Smooth muscle cell (in vitro differentiated cells): Measurements from ENCODE around the gene PDLIM3. TPM values are rescaled to one million over a fixed set of nuclear protein-coding genes. Genes with fewer than 3 reads are reported as not detected.
A peak's percentile ranks its signal among the peaks of the same experiment; 100 is the strongest.

Experiments used
- DNase-seq: peaks from one replicate; lab custom pipeline; 2025; ENCODE audit not compliant: unreplicated experiment; lab: John Stamatoyannopoulos, UW
- H2AFZ ChIP-seq: fragments of 200-600 bp; sonication (generic); 2 replicates; pipeline ENCODE4 v1.6.0; 2016; ENCODE audit warnings: antibody characterized with exemption, low read depth, mild to moderate bottlenecking
- H3F3A ChIP-seq: fragments of 200-600 bp; sonication (generic); 2 replicates; pipeline ENCODE4 v1.6.0; 2017; ENCODE audit warnings: antibody characterized with exemption, low read depth
- H3K27ac ChIP-seq: fragments of 200-600 bp; sonication (generic); 2 replicates; pipeline ENCODE4 v1.5.1; 2016; ENCODE audit warnings: low read depth, mild to moderate bottlenecking
- H3K27me3 ChIP-seq: fragments of 200-600 bp; sonication (generic); 2 replicates; pipeline ENCODE4 v1.6.1; 2016; ENCODE audit warnings: low read depth, mild to moderate bottlenecking
- H3K36me3 ChIP-seq: fragments of 200-600 bp; sonication (generic); 2 replicates; pipeline ENCODE4 v1.5.1; 2016; ENCODE audit warnings: low read depth
- H3K4me1 ChIP-seq: fragments of 200-600 bp; sonication (generic); 2 replicates; pipeline ENCODE4 v1.5.1; 2016; ENCODE audit warnings: low read depth
- H3K4me2 ChIP-seq: fragments of 200-600 bp; sonication (generic); 2 replicates; pipeline ENCODE4 v1.6.0; 2016; ENCODE audit warnings: mild to moderate bottlenecking
- H3K4me3 ChIP-seq: fragments of 200-600 bp; sonication (generic); 2 replicates; pipeline ENCODE4 v1.5.1; 2016; ENCODE audit warnings: mild to moderate bottlenecking
- H3K79me2 ChIP-seq: fragments of 200-600 bp; sonication (generic); 2 replicates; pipeline ENCODE4 v1.6.0; 2016; ENCODE audit warnings: low read depth, mild to moderate bottlenecking
- H3K9ac ChIP-seq: fragments of 200-600 bp; sonication (generic); 2 replicates; pipeline ENCODE4 v1.6.0; 2016; ENCODE audit warnings: low read depth
- H3K9me3 ChIP-seq: fragments of 200-600 bp; sonication (generic); replicated peaks from 2 replicates; pipeline ENCODE4 v1.5.1; 2016; ENCODE audit warnings: low read depth
- H4K20me1 ChIP-seq: fragments of 200-600 bp; sonication (generic); 2 replicates; pipeline ENCODE4 v1.6.0; 2016; ENCODE audit warnings: low read depth
- CTCF ChIP-seq: fragments of 200-600 bp; sonication (generic); IDR thresholded peaks from 2 replicates; pipeline ENCODE4 v1.5.1; 2017; ENCODE audit warnings: borderline replicate concordance, mild to moderate bottlenecking, antibody characterized with exemption; ENCODE audit not compliant: insufficient read depth, poor library complexity, severe bottlenecking
- WGBS: methylation state at CpG from one replicate; pipeline ENCODE4 v1.1.7; 2016; ENCODE audit warnings: low lambda C conversion rate; 5-methylcytosine and 5-hydroxymethylcytosine counted together
- polyA plus RNA-seq: library from polyadenylated mRNA; unstranded; fragments of >200 nt; fragmentation: Nextera tagmentation; extraction: Ambion mirVana; gene quantifications from 2 replicates; pipeline ENCODE4 v1.2.1, GENCODE V29; 2016
- total RNA-seq: library from RNA; depleted of rRNA; stranded (reverse); fragments of >200 nt; gene quantifications from 2 replicates; pipeline ENCODE4 v1.2.3, GENCODE V29; 2014

PDLIM3 gene
- total and polyA plus RNA-seq, 2 experiments from 2014 or later: 356 to 691 TPM

GRCh38 chr4:185473247-185473646 lies 62.1 kb downstream of the PDLIM3 start:
- Histone ChIP-seq H4K20me1 (no peaks in the 10 kb centered on the region), H3K27me3 (peaks cover under 1% of the 10 kb centered on the region), H3K4me2 (no peak overlapping the region), H3K27ac (no peak overlapping the region), H3K4me1 (no peaks in the 10 kb centered on the region), H3K9ac (no peak overlapping the region), H3F3A (no peaks in the 10 kb centered on the region), H3K36me3 (no peaks in the 10 kb centered on the region), H3K9me3 (no peaks in the 10 kb centered on the region), H3K79me2 (no peaks in the 10 kb centered on the region), H2AFZ (no peak overlapping the region), H3K4me3 (no peak overlapping the region)
- WGBS: 97% methylated on average over 8 of the region's 8 CpGs
- TF ChIP-seq CTCF: no peak
- DNase-seq: no peak

- peak overlapping the region; percentile 98 for H3K4me3 ChIP-seq
- H3K27ac ChIP-seq: no peak overlapping the region
- H3K4me2 ChIP-seq: peak overlapping the region; percentile 97
- TF ChIP-seq CTCF: no peak
- no peaks in the 10 kb centered on the region for H3K4me1 ChIP-seq
- WGBS: 45% methylated on average over 10 of the region's 10 CpGs
- no peaks in the 10 kb centered on the region for H3K79me2 ChIP-seq
- no peaks in the 10 kb centered on the region for H4K20me1 ChIP-seq
- no peaks in the 10 kb centered on the region for H3K9me3 ChIP-seq
- no peaks in the 10 kb centered on the region for H3K36me3 ChIP-seq
- no peak for DNase-seq
- no peaks in the 10 kb centered on the region for H3F3A ChIP-seq
- no peaks in the 10 kb centered on the region for H3K27me3 ChIP-seq
- peak overlapping the region; percentile 92 for H2AFZ ChIP-seq
- peak overlapping the region; percentile 78 for H3K9ac ChIP-seq
Observed at GRCh38 chr4:185472103-185472542, 63.2 kb downstream of the PDLIM3 start.

GRCh38 chr4:185471235-185472102 lies 63.8 kb downstream of the PDLIM3 start, which contains the start of gene CCDC110:
CCDC110 (minus strand) TSS chr4:185471733; CDS start chr4:185471683, 50 bp downstream.
- no peaks in the 10 kb centered on the region for H4K20me1 ChIP-seq
- H3K4me3 ChIP-seq: peak within 1 kb of the TSS; percentile 98
- TF ChIP-seq CTCF: peak; percentile 60
- H3K4me2 ChIP-seq: peak within 1 kb of the TSS; percentile 99
- no peaks in the 10 kb centered on the region for H3K36me3 ChIP-seq
- no peaks in the 10 kb centered on the region for H3F3A ChIP-seq
- H3K4me1 ChIP-seq: no peaks in the 10 kb centered on the region
- H3K27me3 ChIP-seq: no peaks in the 10 kb centered on the region
- DNase-seq: peak; percentile 85
- no peaks in the 10 kb centered on the region for H3K79me2 ChIP-seq
- H3K27ac ChIP-seq: no peak within 1 kb of the TSS
- H3K9me3 ChIP-seq: no peaks in the 10 kb centered on the region
- WGBS: 1% methylated on average over 59 of the region's 93 CpGs
- H2AFZ ChIP-seq: peak within 1 kb of the TSS; percentile 100
- H3K9ac ChIP-seq: peak within 1 kb of the TSS; percentile 78
